GM12865 (cell line): ENCODE data around the gene ITSN1.

Experiments
- DNase-seq: peaks from one replicate; pipeline ENCODE4 v3.0.0; 2010; ENCODE audit warnings: low read depth
- H3K4me3 ChIP-seq: 2 replicates; pipeline ENCODE4 v1.5.1; 2011; ENCODE audit warnings: mild to moderate bottlenecking, low read depth, low read length, control low read depth
- CTCF ChIP-seq: IDR thresholded peaks from 2 replicates; pipeline ENCODE4 v1.5.1; 2011; ENCODE audit warnings: low read length, control low read depth, low read depth, inconsistent platforms; ENCODE audit not compliant: insufficient read depth; ENCODE audit errors: missing control alignments

The ITSN1 gene

GRCh38 chr21:33828083-33828482 lies 185.8 kb downstream of the ITSN1 start:
- H3K4me3 ChIP-seq = no peak overlapping the region
- TF ChIP-seq CTCF = no peak
- no peak for DNase-seq

- TF ChIP-seq CTCF = no peak
Observed at GRCh38 chr21:33828577-33828976, 186.3 kb downstream of the ITSN1 start.

GRCh38 chr21:33829844-33830243 lies 187.5 kb downstream of the ITSN1 start:
- no peak for TF ChIP-seq CTCF
- DNase-seq = no peak
- no peak overlapping the region for H3K4me3 ChIP-seq

More at GRCh38 chr21:33828577-33828976, 186.3 kb downstream of the ITSN1 start:
- no peak overlapping the region for H3K4me3 ChIP-seq
- no peak for DNase-seq

- DNase-seq = no peak
- H3K4me3 ChIP-seq = no peak overlapping the region
- TF ChIP-seq CTCF = no peak
Observed at GRCh38 chr21:33831962-33832659, 189.8 kb downstream of the ITSN1 start.

GRCh38 chr21:33834801-33835500 lies 192.7 kb downstream of the ITSN1 start:
- no peak for DNase-seq
- H3K4me3 ChIP-seq = no peak overlapping the region
- no peak for TF ChIP-seq CTCF

GRCh38 chr21:33835920-33836319 lies 193.6 kb downstream of the ITSN1 start:
- no peak for TF ChIP-seq CTCF

More at GRCh38 chr21:33835920-33836319, 193.6 kb downstream of the ITSN1 start:
- no peak overlapping the region for H3K4me3 ChIP-seq
- no peak for DNase-seq
